Brain pericyte (primary cell): ENCODE measurements around the gene TGM6.

Source experiments
- DNase-seq: peaks from one replicate; pipeline ENCODE4 v3.0.0-alpha.2; 2012; ENCODE audit warnings: low read depth, low spot score

Gene TGM6

DNA sequence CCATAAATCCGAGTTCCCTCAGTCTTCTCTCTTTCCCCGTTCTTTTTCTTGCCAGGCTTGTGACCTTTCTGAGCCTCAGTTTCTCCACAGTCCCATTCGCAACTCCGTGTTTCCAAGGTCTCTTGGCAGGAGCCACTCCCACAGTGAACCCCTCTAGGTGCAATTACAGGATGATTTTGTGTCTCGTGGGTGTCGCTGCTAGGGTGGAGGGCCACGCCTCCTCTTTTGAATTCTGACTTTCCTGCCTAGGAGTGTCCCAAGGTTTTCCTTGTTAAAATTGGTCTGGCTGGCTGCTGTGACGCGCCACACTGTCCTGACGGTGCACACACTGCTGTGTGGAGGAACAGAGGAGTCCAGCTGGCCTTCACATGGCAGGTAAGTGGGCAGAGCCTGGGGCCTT is at the start of gene TGM6:
TSS of gene TGM6 (plus strand) at position 301 of the 400 bp plus-strand sequence. CDS start at position 369, 68 bp downstream.
- DNase-seq: no peak

GRCh38 chr20:2331106-2331505 is 49.6 kb upstream of the TGM6 start:
- no peak for DNase-seq

DNA sequence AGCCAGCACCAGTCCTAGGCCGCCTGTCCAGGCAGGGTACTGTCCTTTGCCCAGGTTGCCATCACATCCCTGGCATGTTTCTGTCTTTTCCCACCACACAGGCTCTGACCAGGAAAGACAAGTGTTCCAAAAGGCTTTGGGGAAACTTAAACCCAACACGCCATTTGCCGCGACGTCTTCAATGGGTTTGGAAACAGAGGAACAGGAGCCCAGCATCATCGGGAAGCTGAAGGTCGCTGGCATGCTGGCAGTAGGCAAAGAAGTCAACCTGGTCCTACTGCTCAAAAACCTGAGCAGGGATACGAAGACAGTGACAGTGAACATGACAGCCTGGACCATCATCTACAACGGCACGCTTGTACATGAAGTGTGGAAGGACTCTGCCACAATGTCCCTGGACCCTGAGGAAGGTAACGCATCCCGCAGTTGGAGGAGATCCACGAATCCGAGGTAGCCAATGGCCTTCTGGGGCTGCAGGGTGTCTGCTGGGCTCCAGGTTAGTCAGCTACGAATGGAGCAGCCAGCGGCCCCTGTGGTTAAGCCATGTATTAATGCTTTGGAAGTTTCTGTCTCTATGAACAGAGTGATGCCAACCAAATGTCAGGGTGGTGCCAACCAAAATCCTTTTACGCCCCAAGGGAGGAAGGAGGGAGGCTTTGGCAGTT is 48.7 kb upstream of the TGM6 start:
- DNase-seq: no peak

- no peak for DNase-seq
Observed at GRCh38 chr20:2332711-2333110, 48.0 kb upstream of the TGM6 start.

GRCh38 chr20:2333821-2334220 is 46.9 kb upstream of the TGM6 start:
- DNase-seq: no peak

DNA sequence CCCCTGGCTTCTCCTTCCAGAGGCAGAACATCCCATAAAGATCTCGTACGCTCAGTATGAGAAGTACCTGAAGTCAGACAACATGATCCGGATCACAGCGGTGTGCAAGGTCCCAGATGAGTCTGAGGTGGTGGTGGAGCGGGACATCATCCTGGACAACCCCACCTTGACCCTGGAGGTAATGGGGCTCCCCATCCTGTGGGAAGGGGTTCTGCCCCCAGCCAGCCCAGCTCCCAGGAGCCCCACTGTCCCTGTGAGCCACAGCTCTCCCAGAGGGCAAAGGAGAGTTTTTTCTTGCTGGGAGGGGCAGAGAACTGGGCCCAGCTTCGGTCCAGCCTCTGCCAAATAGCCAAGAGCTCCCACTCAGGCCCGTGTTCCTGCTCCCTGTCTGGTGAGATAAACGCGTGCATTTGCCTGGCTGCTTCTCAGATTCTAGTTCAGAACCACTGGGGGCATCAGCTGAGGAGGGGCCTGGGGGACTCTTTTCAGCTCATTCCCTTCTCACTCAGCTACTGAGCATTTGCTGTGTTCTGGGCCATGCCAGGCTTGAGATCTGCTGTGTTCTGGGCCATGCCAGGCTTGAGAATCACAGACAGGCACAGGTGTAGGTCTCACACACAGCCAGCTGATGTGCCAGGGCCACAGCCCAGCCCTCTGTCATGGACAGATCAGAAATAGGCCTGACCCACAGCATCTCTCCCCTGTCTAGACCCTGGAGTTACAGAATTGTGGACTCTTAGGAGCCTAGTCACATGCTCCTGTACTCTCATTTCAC is 45.4 kb upstream of the TGM6 start:
- DNase-seq: no peak

GRCh38 chr20:2336471-2336870 is 44.2 kb upstream of the TGM6 start:
- no peak for DNase-seq

DNA sequence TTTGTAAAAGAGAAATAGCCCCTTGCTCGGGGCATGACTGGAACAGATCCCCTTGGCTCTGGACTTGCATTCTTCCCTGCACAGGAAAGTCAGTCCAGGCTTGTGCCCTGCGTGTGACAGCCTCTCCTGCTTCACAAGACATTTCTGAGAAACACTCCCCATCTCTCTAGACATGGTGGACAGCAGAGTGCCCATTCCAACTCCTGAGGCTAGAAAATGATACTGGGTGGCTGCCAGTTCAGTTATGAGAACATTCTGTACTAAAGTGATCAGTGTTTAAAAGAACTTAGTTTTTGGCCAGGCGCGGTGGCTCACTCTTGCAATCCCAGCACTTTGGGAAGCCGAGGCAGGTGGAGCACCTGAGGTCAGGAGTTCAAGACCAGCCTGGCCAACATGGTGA is 43.6 kb upstream of the TGM6 start:
- DNase-seq: no peak

GRCh38 chr20:2338411-2339066 is 42.2 kb upstream of the TGM6 start:
- no peak for DNase-seq

DNA sequence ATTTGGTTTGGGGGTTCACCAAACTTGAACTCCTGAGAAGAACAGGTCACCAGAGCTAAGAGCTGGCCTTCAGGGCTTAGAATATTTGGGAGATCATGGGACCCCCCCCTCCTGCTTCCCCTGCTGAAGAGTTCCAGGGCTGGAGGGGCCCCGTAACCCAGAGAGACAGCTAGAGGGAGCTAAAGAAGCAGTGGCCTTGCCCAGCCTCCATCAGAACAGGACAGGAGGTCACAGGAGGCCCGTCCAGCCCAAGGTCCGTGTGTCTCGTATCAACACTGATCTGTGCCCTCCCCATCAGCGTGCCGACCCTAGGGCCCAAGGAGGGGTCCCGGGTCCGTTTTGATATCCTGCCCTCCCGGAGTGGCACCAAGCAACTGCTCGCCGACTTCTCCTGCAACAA is 40.6 kb upstream of the TGM6 start:
- no peak for DNase-seq

DNA sequence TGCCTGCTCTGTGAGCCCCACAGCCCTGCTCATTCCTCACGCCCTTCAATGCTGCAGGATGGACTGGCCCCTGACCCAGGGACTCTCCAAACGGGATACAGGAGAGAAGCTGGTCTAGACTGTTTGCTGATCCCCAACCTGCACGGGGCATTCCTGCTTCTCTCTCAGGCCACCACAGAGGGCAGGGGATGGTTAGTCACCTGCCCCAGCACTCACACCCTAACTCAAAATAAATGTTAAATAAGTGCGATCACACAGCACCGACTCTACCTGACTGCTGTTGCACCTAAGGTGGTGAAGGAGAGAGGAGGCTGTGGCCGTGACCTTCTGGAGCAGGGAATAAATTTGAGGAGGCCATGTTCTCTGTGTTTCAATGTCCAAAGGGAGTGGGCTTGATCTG is 39.9 kb upstream of the TGM6 start:
- no peak for DNase-seq

- no peak for DNase-seq
Observed at GRCh38 chr20:2341336-2341735, 39.4 kb upstream of the TGM6 start.

GRCh38 chr20:2342243-2342642 is 38.5 kb upstream of the TGM6 start:
- no peak for DNase-seq

- no peak for DNase-seq
Observed at GRCh38 chr20:2346188-2346587, 34.5 kb upstream of the TGM6 start.

DNA sequence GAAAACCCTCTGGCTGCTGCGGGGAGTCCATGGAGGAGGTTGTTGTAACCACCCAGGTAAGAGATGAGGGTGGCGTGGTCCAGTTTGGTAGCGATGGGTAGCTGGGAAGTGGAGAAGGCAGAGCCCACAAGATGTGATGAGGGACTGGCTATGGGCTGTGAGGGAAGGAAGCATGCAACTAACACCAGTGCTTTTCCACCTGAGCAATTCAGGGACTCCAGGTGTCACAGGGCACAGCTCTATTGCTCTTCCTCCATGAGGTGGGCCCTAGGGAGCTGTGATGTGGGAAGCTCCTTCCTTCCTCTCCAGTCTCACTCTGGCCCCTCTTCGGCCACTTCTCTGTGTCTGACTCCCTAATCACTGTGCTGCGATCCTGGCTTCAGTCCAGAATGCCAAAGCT is 32.4 kb upstream of the TGM6 start:
- no peak for DNase-seq

DNA sequence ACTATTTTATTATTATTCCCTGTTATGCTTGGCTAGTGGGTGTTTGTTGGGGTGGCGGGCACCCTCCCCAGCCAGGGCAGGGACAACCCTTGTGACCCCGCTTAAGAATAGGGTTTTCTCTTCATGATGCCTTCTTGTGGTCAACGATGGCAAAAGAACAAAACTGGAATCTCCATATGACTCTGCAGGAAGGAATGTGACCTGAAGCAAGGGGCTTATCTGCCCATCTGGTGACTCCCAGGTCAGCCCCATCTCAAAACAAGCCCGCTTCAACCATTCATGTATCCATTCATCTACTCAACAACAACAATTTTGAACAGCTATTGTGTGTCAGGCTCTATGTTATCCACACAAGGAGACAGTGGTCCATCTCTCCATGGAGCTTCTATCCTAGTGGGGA is 30.9 kb upstream of the TGM6 start:
- DNase-seq: no peak

GRCh38 chr20:2350606-2351005 is 30.1 kb upstream of the TGM6 start:
- no peak for DNase-seq

DNA sequence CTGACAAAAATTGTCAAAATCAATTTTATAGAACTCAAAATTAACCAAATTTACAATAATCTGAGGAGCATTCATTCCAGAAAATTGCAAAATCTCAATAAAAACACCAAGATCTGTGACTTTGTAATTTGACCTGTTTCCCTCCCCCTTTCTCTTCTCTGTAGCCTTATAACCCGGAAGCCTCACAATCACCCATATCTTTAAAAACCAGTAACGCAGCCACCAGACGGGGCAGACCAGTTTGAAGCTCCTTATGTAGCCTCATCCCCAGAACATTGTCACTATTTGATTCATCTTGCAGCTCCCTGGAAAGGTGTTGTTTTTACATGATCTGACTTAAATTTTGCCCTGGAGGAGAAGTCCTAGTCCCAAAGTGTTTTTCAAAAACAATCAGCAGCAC is 27.5 kb upstream of the TGM6 start:
- DNase-seq: no peak

DNA sequence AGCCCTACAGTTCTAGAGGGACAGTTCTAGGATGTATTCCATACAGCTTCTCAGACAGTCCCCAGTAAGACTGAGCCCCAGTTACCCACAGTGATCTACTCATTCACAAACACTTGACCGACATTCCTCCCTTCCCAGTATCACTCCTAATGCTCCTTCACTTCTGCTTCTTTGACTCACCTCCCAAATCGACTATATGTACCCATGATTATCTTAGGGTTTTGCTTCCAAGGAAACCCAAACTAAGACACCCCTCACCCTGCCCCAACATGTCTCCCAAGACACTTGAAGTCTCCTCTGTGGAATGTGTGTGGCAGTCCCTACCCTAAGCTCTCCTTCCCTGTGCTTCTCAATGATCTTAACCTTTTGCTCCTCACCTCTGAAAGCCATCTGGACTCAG is 23.6 kb upstream of the TGM6 start:
- no peak for DNase-seq

DNA sequence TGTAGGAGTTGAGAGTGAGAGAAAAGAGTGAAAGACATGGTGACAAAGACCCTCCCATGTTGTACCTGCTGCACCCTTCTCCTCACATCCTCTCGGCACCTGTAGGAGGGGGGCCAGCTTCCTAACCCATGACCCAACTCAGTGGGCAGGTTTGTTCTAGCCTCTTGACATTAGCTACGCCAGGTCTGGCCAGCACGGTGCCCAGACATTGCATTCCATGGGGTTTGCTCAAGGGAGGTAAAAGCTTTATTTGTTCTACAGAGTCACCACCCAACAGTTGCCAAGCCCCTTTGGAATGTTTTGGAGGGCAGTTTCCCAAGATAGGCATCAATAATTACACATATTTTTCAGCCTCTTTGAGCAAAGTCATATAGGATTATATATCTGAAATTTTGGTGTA is 22.7 kb upstream of the TGM6 start:
- no peak for DNase-seq

GRCh38 chr20:2361035-2361593 is 19.6 kb upstream of the TGM6 start:
- no peak for DNase-seq

GRCh38 chr20:2363187-2363586 is 17.5 kb upstream of the TGM6 start:
- DNase-seq: no peak

DNA sequence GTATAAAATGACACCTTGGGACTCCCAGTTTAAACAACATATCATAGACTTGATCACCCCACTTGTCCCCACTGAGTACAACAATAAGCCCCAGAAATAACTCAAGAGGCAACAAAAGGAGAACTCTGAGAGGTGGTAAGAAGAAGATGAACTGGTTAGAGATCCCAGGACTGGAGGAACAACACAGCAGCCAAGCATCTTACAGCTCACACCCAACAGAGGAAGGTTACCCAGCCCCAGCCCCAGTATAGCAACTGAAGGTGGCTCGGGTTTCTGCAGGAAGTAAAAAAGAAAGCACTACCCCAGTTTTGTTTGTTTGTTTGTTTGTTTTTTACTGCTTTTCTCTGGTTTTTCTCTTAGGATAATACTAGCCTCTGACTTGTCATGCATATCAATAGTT is 17.1 kb upstream of the TGM6 start:
- no peak for DNase-seq
